D721Med (cell line): ENCODE data around the gene WRAP73.
"Not testable (repeated sequence)": the region's sequence is repeated elsewhere in the genome, so short reads cannot be mapped to it uniquely, and the experiment has no call there.

Experiments used
- DNase-seq: peaks from one replicate; pipeline ENCODE4 v3.0.0; 2011; ENCODE audit warnings: low spot score; ENCODE audit not compliant: insufficient read length
- FAIRE-seq: peaks from 2 replicates; lab custom pipeline; 2011; peaks lifted over from hg19 to GRCh38; lab: Jason Lieb, UNC
- TF ChIP-seq, protein P1 (sequence below): IDR thresholded peaks from 2 replicates; pipeline ENCODE4 v1.5.1; 2012; ENCODE audit warnings: mild to moderate bottlenecking, control low read depth; ENCODE audit not compliant: insufficient read depth; ENCODE audit errors: missing control alignments

The WRAP73 gene

DNA sequence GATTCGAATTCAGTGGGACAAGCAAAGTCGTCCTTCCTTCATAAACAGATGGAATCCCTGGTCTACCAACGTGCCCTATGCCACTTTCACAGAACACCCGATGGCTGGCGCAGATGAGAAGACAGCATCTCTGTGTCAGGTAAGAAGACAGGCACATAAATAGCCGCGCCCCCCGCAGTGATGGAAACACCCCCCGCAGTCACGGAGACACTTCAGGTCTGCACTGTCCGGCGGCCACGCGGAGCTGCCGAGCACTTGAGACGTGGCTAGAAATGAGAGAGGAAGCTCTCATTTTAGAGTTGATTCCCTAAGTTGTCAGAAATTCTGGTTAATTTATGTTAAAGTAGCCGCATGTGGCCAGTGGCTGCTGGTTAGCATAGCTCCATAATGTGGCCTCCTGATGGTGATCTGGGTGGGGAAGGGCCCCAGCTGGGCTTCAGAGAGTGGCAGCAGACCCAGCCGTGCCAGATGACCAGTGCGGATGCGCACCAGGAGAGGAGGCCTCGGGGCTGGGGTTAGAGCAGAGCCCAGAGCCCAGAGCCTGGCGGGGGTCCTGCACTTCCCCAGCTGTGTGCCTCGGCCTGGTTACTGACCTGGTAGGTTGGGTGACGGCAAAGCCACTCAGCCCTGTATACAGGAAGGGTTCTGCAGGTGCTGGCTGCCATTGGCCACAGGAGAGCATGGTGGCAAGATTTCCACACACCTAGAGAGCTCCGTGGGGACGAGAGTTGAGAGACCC, 22.2 kb downstream of the WRAP73 start:
- TF ChIP-seq, protein P1, sequence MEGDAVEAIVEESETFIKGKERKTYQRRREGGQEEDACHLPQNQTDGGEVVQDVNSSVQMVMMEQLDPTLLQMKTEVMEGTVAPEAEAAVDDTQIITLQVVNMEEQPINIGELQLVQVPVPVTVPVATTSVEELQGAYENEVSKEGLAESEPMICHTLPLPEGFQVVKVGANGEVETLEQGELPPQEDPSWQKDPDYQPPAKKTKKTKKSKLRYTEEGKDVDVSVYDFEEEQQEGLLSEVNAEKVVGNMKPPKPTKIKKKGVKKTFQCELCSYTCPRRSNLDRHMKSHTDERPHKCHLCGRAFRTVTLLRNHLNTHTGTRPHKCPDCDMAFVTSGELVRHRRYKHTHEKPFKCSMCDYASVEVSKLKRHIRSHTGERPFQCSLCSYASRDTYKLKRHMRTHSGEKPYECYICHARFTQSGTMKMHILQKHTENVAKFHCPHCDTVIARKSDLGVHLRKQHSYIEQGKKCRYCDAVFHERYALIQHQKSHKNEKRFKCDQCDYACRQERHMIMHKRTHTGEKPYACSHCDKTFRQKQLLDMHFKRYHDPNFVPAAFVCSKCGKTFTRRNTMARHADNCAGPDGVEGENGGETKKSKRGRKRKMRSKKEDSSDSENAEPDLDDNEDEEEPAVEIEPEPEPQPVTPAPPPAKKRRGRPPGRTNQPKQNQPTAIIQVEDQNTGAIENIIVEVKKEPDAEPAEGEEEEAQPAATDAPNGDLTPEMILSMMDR, result no peak
- no peak for FAIRE-seq
- DNase-seq, result no peak

DNA sequence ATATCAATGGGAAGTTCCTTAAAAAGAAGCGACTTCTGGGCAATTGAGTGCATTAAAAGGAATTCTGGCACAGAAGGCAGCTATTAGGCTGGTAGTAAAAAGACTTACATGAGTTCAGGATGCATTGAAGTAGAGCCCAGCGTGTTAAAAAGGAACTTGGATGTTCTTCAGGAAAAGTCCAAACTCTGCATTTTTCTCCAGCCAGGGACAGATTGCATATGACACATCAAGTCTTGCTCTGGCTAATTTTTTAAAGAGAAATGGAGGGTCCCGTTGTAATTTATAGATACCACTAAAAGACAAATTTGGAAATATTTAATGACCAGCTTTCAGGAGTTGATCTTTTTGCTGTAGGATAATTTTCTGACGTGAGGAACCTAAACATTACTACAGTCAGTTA, 23.9 kb downstream of the WRAP73 start:
- FAIRE-seq (no peak), DNase-seq (no peak)
- TF ChIP-seq, protein P1, result no peak

DNA sequence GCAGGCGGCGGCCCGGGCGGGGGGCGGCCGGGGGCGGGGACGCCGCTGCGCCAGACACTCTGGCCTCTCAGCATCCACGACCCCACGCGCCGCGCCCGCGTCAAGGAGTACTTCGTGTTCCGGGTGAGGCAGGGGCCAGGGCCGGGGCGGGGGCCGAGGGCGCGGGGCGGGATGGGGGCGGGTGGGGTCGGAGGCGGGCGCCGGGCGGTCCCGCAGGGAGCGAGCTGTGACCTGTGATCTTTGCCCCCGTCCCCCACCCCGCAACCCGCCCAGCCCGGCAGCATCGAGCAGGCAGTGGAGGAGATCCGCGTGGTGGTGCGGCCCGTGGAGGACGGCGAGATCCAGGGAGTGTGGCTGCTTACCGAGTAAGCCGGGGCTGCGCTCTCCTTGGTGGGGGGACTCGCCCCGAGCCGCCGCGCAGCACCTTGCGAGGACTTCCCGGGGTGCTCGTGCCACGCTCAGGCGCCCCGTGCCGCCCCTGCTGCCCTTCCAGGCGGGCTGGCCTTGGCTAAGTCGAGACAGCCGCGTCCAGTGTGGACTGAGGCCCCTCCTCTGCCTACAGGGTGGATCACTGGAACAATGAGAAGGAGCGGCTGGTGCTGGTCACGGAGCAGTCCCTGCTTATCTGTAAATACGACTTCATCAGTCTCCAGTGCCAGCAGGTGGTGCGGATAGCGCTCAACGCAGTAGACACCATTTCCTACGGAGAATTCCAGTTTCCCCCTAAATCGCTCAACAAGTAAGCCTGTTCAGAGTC, 24.6 kb downstream of the WRAP73 start:
- no peak for DNase-seq
- TF ChIP-seq, protein P1, result no peak
- FAIRE-seq, result no peak

DNA sequence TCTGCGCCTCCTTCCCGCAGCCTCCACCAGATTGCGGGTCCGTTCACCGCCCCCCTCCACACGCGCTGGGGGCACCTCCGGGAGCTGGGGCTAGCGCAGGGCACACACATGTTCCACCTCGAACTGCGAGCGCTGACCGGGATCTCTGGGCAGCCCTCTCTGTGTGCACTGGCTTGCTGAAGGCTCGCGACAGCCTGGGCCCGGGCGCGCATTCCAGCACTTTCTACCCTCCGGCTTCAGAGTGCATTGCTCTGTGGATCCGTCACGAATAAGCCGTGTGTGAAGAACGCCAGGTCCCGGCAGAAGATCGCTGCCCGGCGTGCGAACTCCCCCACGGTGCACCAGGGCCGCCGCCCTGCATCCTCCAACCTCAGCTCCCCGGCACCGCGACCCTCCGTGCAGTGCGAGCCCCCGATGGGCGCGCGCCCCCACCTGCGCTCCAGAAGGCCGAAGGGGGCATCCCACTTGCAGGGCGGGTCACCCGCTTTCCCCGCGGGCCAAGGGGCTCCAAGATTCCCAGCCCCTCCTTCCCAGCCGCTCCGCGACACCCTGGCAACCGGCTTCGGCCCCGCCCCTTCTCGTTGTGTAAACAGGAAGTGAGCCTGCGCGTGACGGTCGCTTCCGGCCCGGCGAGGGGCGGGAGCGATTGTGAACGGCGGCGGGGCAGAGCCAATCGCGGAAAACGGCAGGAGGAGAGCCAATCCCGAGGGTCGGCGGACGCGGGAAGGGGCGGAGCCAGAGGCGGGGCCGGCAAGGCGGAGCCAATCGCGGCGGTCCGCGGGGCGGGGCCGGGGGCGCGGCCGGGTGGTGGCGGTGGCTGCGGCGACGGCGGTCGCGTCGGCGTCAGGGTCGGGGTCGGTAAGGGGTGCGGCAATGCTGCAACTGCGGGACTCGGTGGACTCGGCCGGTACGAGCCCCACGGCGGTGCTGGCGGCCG, 25.4 kb downstream of the WRAP73 start, which contains the start of gene TPRG1L:
TPRG1L (plus strand) TSS at position 816 of the 937 bp plus-strand sequence; CDS start at position 874, 58 bp downstream.
- TF ChIP-seq, protein P1, result no peak
- no peak for FAIRE-seq
- DNase-seq, result peak; percentile 94

DNA sequence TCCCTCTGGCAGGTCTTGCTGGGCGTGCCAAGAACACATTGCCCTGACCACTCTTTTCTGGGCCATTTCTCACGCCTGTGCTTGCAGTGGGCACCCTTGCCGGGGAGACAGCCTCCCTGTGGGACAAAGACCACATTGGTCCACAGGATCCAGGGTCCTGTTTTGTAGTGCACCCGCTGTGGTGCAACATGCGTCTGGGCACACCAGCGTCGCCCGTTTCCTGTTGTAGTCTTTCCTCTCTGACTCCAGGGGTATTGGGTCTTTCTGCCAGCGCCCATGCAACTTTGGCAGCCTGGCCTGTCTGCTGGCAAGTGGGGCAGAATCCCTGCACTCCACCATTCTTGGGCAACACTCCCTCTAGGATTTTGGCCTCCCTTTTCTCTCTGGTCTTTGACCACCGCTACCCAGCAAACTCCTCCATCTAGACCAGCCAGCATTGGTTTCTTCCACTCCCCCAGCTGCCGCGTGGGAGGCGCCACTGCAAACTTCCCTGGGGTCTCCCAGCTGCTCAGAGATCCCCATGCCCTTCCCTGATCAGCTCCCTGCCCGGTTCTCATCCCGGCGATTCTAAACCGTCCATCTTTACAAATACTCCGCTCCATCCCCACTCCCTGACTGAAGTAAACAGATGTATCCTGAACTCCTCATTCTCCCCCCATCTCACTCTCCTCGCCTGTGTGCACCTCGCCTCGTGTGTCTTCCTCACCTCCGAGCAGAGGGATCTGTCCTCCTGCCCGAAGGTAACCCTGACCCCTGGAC, 26.3 kb downstream of the WRAP73 start:
- TF ChIP-seq, protein P1, result no peak
- FAIRE-seq (no peak), DNase-seq (no peak)

DNA sequence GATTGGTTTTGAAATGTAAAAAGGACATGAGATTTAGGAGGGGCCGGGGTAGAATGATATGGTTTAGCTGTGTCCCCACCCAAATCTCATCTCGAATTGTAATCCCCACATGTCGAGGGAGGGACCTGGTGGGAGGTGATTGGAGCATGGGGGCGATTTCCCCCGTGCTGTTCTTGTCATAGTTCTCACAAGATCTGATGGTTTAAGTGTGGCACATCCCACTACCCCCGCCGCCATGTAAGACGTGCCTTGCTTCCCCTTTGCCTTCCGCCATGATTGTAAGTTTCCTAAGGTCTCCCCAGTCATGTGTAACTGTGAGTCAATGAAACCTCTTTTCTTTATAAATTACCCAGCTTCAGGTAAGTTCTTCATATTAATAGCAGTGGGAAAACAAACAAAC, 27.8 kb downstream of the WRAP73 start:
- FAIRE-seq, DNase-seq: not testable (repeated sequence)
